Parathyroid adenoma (tissue), 2 donors: ENCODE measurements around the gene POLE.

Experiments used
- H2AFZ ChIP-seq: fragments of 300-600 bp; sonication (generic); one replicate; pipeline ENCODE4 v1.7.0; 2017; ENCODE audit warnings: antibody characterized with exemption, mild to moderate bottlenecking
- H3K27ac ChIP-seq: fragments of 300-600 bp; sonication (generic); one replicate; pipeline ENCODE4 v1.7.0; 2017
- H3K27me3 ChIP-seq: fragments of 300-600 bp; sonication (generic); one replicate; pipeline ENCODE4 v1.7.0; 2017; ENCODE audit warnings: low read length; ENCODE audit not compliant: control insufficient read depth, insufficient read depth
- H3K36me3 ChIP-seq: fragments of 300-600 bp; sonication (generic); one replicate; pipeline ENCODE4 v1.7.0; 2017; ENCODE audit warnings: low read length; ENCODE audit not compliant: control insufficient read depth, insufficient read depth
- H3K4me1 ChIP-seq: fragments of 300-600 bp; sonication (generic); one replicate; pipeline ENCODE4 v1.7.0; 2017; ENCODE audit warnings: control low read depth
- H3K4me2 ChIP-seq: fragments of 300-600 bp; sonication (generic); one replicate; pipeline ENCODE4 v1.7.0; 2017; ENCODE audit warnings: low read length
- H3K4me3 ChIP-seq: fragments of 300-600 bp; sonication (generic); one replicate; pipeline ENCODE4 v1.7.0; 2017; ENCODE audit warnings: low read depth, low read length
- H3K79me2 ChIP-seq: fragments of 300-600 bp; sonication (generic); one replicate; pipeline ENCODE4 v1.7.0; 2017; ENCODE audit warnings: control low read depth
- H3K9ac ChIP-seq: fragments of 300-600 bp; sonication (generic); one replicate; pipeline ENCODE4 v1.7.0; 2017; ENCODE audit warnings: mild to moderate bottlenecking
- H3K9me3 ChIP-seq: fragments of 300-600 bp; sonication (generic); one replicate; pipeline ENCODE4 v1.7.0; 2017; ENCODE audit warnings: low read length; ENCODE audit not compliant: control insufficient read depth
- CTCF ChIP-seq: fragments of 300-600 bp; sonication (generic); IDR thresholded peaks from one replicate; pipeline ENCODE4 v1.7.0; 2017; ENCODE audit warnings: antibody characterized with exemption, mild to moderate bottlenecking
- donor health status: primary hyperparathyroidism.

Gene POLE

GRCh38 chr12:132637811-132638210, 49.3 kb downstream of the POLE start:
- Histone ChIP-seq H3K27ac (no peak overlapping the region), H3K4me1 (no peaks in the 10 kb centered on the region), H3K79me2 (no peaks in the 10 kb centered on the region), H3K9ac (no peak overlapping the region), H3K36me3 (no peaks in the 10 kb centered on the region), H3K27me3 (no peaks in the 10 kb centered on the region), H3K4me3 (no peak overlapping the region), H2AFZ (no peak overlapping the region), H3K4me2 (no peak overlapping the region), H3K9me3 (no peaks in the 10 kb centered on the region)
- no peak for TF ChIP-seq CTCF

GRCh38 chr12:132635076-132635955, 51.8 kb downstream of the POLE start:
- no peak overlapping the region for H3K4me3 ChIP-seq
- H3K27me3 ChIP-seq: no peaks in the 10 kb centered on the region
- H3K27ac ChIP-seq: no peak overlapping the region
- H3K4me1 ChIP-seq: no peaks in the 10 kb centered on the region
- H3K9ac ChIP-seq: no peak overlapping the region
- no peak overlapping the region for H2AFZ ChIP-seq
- no peak for TF ChIP-seq CTCF
- H3K4me2 ChIP-seq: no peak overlapping the region
- no peaks in the 10 kb centered on the region for H3K9me3 ChIP-seq
- H3K79me2 ChIP-seq: no peaks in the 10 kb centered on the region
- no peaks in the 10 kb centered on the region for H3K36me3 ChIP-seq

- Histone ChIP-seq H3K27ac (no peak overlapping the region), H3K36me3 (no peaks in the 10 kb centered on the region), H3K4me3 (no peak overlapping the region), H3K4me2 (no peak overlapping the region), H3K9ac (no peak overlapping the region), H2AFZ (no peak overlapping the region), H3K79me2 (no peaks in the 10 kb centered on the region), H3K4me1 (no peaks in the 10 kb centered on the region), H3K9me3 (no peaks in the 10 kb centered on the region), H3K27me3 (no peaks in the 10 kb centered on the region)
- no peak for TF ChIP-seq CTCF
Observed at GRCh38 chr12:132634411-132634990, 52.6 kb downstream of the POLE start.

GRCh38 chr12:132633901-132634300, 53.2 kb downstream of the POLE start:
- Histone ChIP-seq H3K9ac (no peak overlapping the region), H3K4me3 (no peak overlapping the region), H3K27ac (no peak overlapping the region), H3K4me2 (no peak overlapping the region), H3K36me3 (no peaks in the 10 kb centered on the region), H3K4me1 (no peaks in the 10 kb centered on the region), H3K79me2 (no peaks in the 10 kb centered on the region), H3K27me3 (no peaks in the 10 kb centered on the region), H3K9me3 (no peaks in the 10 kb centered on the region), H2AFZ (no peak overlapping the region)
- no peak for TF ChIP-seq CTCF

GRCh38 chr12:132633398-132633797, 53.7 kb downstream of the POLE start:
- Histone ChIP-seq H3K27me3 (no peaks in the 10 kb centered on the region), H3K4me2 (no peak overlapping the region), H3K4me1 (no peaks in the 10 kb centered on the region), H3K79me2 (no peaks in the 10 kb centered on the region), H3K9ac (no peak overlapping the region), H2AFZ (no peak overlapping the region), H3K4me3 (no peak overlapping the region), H3K36me3 (no peaks in the 10 kb centered on the region), H3K27ac (no peak overlapping the region), H3K9me3 (no peaks in the 10 kb centered on the region)
- no peak for TF ChIP-seq CTCF
